Hindlimb muscle (tissue), 1 donor: Measurements from ENCODE around the gene TRPM4. TPM values are rescaled to one million over a fixed set of nuclear protein-coding genes. Genes with fewer than 3 reads are reported as not detected.

Experiments
- DNase-seq: peaks from one replicate; pipeline ENCODE4 v3.0.0-alpha.2; 2013
- polyA plus RNA-seq: library from polyadenylated mRNA; unstranded; fragments of 120-200 nt; gene quantifications from one replicate; pipeline ENCODE4 v1.2.1, GENCODE V29; 2013; ENCODE audit not compliant: insufficient read length

The TRPM4 gene
- polyA plus RNA-seq, 1 donor, result 49.4 TPM

DNA sequence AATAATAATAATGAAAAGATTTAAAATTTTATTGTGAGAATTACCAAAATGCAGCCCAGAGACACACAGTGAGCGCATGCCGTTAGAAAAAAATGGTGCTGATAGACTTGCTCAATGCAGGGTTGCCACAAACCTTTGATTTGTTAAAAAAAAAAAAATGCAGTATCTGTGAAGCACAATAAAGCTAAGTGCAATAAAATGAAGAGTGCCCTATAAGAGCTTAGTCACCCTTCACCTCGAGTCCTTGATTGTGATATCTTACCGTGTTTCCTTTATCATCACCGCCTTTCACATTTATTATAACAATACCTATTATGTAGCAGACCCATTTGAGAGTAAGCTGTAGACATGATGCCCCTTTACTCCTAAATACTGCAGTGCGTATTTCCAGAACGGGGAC, 84.2 kb downstream of the TRPM4 start:
- no peak for DNase-seq

DNA sequence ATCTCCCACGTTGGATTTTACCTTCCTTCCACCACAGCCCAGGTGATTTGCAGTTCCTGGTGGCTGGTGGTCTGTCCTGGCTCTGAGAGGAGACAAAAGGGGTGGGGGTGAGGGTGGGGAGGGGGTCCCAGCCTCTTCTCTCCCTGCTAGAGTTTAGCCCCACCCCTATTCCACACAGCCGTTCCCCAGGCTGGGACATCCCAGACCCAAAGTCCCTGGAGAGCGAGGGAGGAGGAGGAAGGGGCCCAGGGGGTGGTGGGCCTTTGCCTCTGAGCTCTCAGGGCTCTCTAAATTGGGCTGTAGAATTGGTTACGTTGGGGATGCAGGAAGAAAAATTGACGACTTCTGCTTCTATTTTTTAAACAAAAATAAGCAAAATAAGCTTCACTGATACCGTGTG, 85.5 kb downstream of the TRPM4 start:
- DNase-seq, result no peak

DNA sequence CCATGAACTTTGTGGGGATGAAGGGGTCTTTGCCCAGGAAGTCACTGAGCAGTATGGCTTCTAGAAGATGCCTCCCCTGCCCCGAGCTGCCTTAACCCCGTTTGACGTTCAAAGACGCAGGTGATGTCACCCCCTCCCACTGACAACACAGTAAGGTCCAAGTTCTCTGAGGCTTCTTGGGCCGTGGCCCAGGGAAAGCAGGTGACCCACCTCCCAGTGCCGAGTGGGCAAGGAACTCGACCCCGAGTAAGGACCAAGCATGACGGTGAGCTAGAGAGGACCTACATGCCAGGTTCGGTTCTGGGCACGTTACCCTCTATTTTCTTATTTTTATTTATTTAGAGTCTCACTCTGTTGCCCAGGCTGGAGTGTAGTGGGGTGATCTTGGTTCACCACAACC, 86.1 kb downstream of the TRPM4 start:
- no peak for DNase-seq

DNA sequence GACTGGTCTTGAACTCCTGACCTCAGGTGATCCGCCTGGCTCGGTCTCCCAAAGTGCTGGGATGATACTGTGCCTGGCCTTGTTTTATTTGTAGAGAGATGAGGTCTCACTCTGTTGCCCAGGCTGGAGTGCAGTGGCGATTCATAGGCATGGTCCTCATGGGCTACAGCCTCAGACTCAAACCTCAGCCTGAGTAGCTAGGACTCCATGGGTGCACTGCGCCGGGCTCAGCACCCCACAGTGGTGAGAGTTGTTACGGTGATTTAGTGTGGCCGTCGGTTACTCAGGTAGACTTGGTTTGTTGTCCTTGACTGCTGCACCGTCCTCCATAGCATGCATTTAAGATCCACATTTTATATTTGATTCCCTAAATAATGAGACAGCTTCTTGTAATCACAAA, 86.7 kb downstream of the TRPM4 start:
- no peak for DNase-seq

DNA sequence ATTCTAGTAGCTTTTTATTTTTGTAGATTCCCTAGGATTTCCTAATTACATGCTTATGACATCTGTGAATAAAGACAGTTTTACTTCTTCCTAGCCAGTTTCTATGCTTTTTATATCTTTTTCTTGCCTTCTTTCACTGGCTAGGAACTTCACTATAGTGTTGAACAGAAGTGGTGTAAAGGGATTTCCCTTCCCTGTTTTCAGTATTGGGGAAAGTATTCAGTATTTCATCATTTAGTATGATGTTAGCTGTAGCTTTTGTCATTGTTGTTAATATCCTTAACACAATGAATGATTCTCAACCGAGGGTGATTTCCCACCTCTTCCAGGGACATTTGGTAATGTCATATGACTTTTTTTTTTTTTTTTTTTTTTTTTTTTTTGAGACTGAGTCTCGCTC, 90.1 kb downstream of the TRPM4 start:
- DNase-seq, result no peak

DNA sequence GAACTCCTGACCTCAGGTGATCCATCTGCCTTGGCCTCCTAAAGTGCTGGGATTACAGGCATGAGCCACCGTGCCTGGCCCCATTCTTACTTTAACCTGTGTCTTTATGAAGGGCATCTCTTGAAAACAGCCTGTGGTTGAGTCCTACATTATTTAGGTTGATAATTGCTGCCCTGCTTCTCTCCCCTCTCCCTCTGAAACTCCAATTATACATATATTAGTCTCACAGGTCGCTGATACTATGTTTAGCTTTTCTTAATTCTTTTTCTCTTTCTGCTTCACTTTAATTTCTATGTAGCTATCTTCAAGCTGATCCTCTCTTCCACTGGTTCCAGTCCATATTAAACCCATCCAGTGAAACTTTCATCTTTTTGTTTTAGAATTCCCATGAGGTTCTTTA, 92.3 kb downstream of the TRPM4 start:
- no peak for DNase-seq

DNA sequence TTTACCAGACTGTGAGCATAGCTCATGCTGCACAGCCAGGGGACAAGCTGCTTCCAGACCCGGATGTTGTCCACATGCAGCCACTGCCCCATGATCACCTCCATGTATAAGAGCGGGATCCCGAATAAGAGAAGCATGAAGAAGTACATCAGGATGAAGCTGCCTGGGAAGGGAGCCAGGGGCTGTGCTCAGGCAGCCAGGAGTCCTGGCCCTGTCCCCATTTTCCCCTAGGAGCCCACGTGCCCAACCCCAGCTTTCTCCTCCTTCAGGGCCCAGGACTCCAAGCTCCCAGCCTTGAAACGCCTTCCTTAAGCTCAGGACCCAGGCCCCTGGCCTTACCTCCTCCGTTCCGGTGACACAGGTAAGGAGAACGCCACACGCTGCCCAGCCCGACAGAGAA, 98.1 kb downstream of the TRPM4 start:
- DNase-seq, result peak; percentile 10

DNA sequence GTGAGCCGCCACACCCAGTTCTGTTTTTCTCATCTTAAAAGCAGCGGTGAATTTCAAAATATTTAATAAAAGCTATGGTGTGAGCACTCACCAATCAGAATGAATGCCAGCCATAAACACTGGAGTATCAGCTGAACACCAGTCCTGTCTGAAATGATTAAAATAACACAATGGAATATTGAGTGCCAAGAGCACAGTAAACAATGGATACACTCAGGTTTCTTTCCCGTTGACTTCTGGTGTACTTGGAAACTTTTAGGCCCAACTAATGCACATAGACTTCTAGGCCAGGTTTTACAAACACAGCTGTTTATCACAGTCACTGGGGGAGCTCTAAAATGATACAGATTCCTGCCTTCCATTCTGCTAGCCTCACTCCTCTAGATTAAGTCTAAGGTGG, 99.1 kb downstream of the TRPM4 start:
- no peak for DNase-seq

Other genes starting within 250 kb of the TRPM4 start
- 0.93 TPM for gene DHDH, start 224.1 kb upstream of the TRPM4 start, polyA plus RNA-seq
- gene BAX, start 202.9 kb upstream of the TRPM4 start, polyA plus RNA-seq, result 39.3 TPM
- 701 TPM for gene FTL, start 192.5 kb upstream of the TRPM4 start, polyA plus RNA-seq
- 108 TPM for gene GYS1, start 164.5 kb upstream of the TRPM4 start, polyA plus RNA-seq
- 61.0 TPM for gene RUVBL2, start 163.9 kb upstream of the TRPM4 start, polyA plus RNA-seq
- gene LHB, start 140.7 kb upstream of the TRPM4 start, polyA plus RNA-seq, result not detected
- not detected for gene CGB3, start 133.5 kb upstream of the TRPM4 start, polyA plus RNA-seq
- gene CGB2, start 125.9 kb upstream of the TRPM4 start, polyA plus RNA-seq, result not detected
- not detected for gene CGB1, start 120.9 kb upstream of the TRPM4 start, polyA plus RNA-seq
- not detected for gene CGB5, start 113.9 kb upstream of the TRPM4 start, polyA plus RNA-seq
- not detected for gene CGB8, start 108.7 kb upstream of the TRPM4 start, polyA plus RNA-seq
- gene CGB7, start 100.0 kb upstream of the TRPM4 start, polyA plus RNA-seq, result 2.3 TPM
- gene NTF4, start 93.0 kb upstream of the TRPM4 start, polyA plus RNA-seq, result 5.8 TPM
- 9.8 TPM for gene KCNA7, start 85.1 kb upstream of the TRPM4 start, polyA plus RNA-seq
- gene SNRNP70, start 72.3 kb upstream of the TRPM4 start, polyA plus RNA-seq, result 259 TPM
- gene LIN7B, start 43.4 kb upstream of the TRPM4 start, polyA plus RNA-seq, result 13.4 TPM
- gene C19orf73, start 38.6 kb upstream of the TRPM4 start, polyA plus RNA-seq, result 0.54 TPM
- gene PPFIA3, start 38.2 kb upstream of the TRPM4 start, polyA plus RNA-seq, result 10.0 TPM
- 187 TPM for gene HRC, start 2.4 kb upstream of the TRPM4 start, polyA plus RNA-seq
- gene SLC6A16, start 167.4 kb downstream of the TRPM4 start, polyA plus RNA-seq, result 1.9 TPM
- gene CD37, start 177.6 kb downstream of the TRPM4 start, polyA plus RNA-seq, result 18.5 TPM
- gene TEAD2, start 204.6 kb downstream of the TRPM4 start, polyA plus RNA-seq, result 72.1 TPM
- 2.4 TPM for gene DKKL1, start 206.1 kb downstream of the TRPM4 start, polyA plus RNA-seq
- gene KASH5, start 230.5 kb downstream of the TRPM4 start, polyA plus RNA-seq, result not detected